ENCODE measurements around the gene LBH.
A peak's percentile ranks its signal among the peaks of the same experiment; 100 is the strongest.

LBH gene

GRCh38 chr2:30231212-30231995 is at the start of gene LBH:
Gene LBH (plus strand): TSS chr2:30231534. CDS start chr2:30231739, 205 bp downstream.
- peak; percentile 90 for DNase-seq

DNA sequence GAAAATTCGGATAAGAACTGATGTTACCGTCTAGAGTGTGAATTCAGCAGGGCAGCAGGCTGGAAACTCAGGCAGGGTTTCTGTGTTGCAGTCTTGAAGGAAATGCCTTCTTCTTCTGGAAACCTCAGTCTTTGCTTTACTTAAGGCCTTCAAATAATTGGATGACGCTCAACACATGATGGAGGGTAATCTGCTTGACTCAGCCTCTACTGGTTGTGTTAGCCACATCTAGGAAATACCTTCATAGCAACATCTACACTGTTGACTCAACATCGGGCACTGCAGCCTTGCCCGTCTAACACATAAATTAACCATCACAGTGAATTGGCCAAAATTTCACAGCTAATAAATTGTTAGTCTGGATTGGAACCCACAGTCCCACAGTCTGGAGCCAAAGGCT is 47.3 kb upstream of the LBH start:
- no peak for DNase-seq

- no peak for DNase-seq
These were observed 46.2 kb upstream of the LBH start for GRCh38 chr2:30185178-30185577.

DNA sequence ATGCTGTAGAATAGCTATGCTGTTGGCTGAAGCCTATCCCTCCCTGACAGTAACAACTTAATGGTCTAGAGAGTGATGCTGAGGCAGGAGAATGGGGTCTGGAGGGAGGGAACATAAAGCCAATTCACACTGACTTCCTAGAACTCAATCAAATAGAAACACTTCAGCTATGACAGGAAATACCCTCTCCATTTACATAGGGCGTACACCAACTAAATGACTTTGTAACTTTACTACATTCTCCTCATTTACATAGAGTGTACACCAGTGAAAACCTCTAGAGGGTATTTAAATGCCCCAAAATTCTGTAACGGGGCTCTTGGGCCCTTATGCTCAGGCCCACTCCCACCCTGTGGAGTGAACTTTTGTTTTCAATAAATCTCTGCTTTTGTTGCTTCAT is 43.0 kb upstream of the LBH start:
- no peak for DNase-seq

DNA sequence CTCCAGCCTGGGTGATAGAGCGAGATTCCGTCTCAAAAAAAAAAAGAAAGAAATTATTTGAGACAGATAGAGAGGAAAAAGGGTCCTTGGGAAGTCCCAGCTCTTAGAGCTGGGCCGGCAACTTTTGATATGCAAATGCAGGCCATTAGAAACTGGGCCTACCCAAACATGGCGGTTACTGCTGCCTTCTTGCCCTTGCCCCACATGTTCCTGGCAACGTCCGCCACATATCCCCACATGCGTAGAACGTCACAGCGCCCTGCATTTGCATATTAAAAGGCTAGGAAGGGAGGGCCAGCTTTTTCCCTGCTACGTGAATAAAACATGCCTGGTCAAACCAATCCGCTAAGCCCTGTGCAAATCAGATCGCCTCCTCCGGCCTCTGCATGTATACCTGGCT is 40.7 kb upstream of the LBH start:
- no peak for DNase-seq

DNA sequence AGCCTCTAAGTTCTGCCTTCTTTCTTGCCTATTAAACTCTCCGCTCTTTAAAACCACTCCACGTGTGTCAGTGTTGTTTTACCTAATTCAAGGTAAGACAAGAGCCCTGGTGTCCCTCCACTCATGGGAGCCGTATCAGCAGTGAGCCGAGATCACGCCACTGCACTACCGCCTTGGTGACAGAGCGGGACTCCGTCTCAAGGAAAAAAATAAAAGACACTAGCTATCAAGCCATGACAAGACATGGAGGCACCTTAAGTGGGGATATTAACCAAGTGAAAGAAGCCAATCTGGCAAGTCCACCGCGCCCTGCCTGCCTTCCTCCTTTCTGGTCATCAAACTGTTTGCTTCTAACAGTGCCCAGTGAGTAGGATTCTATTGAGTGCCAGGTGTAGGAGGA is 40.2 kb upstream of the LBH start:
- DNase-seq: no peak

DNA sequence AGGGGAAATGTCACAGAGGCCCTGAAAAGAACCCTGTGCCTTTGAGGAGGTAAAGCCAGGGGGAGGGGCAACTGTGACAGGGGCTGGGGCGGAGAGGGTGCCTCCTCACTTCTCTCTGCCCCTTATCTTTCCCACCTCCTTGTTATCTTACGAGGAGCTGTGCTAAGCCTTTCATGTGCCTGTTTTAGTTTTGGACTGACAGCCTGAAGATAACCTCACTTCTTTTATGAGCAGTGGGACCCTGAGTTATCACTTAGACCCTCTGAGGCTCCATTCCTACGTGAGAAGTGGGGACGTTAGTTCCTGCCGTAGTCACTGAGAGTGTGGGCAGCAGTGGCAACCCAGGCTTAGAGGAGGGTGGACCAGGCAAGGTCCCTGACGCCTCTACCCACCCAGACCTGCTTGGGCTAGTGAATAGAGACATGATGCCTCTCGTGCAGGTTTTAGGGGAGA is 39.5 kb upstream of the LBH start:
- DNase-seq: no peak

DNA sequence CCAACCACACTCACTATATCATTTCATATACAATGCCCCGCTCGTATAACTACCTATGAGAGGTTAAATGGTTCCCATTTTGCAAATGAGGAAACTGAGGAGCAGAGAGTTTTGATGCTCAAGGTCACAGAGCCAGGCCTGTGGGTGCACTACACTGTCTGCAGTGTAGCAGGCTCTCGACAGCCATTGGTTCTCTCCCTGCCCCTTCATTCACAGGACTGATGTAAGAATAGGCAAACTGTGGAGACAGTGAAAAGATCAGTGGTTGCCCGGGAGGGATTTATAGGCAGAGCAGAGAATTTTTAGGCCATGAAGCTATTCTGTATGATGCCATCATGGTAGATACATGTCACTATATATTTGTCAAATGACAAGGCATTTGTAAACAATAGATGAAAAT is 39.0 kb upstream of the LBH start:
- DNase-seq: no peak

DNA sequence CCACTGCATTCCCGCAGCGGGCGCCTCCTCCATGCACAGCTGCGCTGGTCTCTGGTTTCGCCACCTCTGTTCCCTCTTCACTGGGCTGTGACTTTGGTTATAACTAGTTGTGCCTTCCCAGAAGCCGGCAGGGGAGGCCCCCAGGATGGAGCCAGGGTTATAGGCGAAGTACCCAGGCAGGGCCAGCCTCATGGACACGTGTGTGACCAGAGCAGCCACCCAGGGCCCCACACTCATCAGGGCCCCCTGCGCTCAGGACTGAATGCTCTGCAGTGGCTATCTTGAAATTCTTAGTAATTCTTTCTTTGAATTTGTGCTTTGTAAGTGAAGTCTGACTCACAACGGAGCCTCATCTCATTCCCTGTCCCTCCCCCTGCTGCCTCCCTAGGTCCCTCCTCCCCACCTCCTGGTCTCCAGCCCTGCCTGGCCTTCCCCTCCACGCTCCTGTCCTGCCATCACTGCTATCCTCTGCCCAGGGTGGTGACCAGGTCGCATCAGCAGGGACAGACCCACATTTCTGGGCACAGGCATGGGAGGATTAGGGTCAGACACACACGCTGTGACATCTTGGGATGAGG is 38.1 kb upstream of the LBH start:
- DNase-seq: no peak

- DNase-seq: no peak
These were observed 36.9 kb upstream of the LBH start for GRCh38 chr2:30194421-30194820.

DNA sequence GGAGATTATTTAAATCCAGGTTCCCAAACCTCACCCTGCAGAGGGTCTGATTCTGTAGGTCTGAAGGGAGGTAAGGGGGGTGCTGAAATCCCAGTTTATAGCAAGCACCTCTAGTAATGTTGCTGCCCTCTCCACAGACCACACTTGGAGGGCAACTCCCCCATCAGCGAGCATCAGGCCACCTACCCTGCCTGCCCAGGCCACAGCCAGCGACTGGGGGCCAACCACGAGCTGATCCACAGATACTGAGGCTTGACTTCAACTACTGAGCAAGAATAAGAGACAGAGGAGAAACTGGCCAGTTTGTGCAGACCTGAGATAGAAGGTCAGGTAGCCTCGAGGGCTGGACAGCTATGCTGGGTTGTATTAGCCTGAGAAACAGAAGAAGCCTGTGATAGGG is 36.3 kb upstream of the LBH start:
- DNase-seq: no peak

- no peak for DNase-seq
These were observed 33.7 kb upstream of the LBH start for GRCh38 chr2:30197570-30198192.

DNA sequence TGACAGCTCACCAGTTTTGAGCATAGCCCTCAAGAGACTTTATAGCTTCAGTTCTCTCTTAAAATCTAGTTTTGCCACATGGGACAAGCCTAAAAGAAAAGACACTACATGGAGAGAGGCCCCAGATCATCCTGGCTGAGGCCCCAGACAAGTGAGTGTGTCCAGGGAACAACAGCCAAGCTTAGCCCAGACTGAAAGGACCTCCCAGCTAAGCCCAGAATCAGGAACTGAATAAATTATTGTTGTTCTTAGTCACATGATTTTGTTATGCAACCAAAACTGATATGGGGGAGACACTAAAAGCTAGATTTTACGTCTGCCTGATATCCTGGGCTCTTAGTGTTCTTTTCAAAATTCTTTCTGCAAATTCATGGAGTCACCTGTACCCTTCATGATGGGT is 29.3 kb upstream of the LBH start:
- DNase-seq: no peak

DNA sequence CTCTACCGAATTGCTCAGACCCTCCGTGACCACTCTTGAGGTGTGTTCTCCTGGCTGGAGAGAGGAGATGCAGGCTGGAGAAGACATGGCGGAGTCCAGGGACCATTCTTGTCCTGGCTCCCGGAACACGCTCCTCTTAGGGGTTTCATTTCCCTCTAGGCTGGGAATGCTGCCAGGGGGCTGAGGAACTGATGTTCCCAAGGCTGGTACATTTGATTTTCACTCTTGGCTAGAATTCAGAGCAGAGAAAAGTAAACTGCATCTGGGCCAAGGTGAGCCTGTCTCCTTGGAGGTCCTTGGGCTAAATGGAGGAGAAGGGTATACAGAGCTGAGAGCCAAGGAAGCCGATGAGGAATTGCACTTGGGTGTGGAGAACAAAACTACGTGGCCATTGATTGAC is 28.2 kb upstream of the LBH start:
- DNase-seq: no peak

GRCh38 chr2:30204281-30204680 is 27.1 kb upstream of the LBH start:
- DNase-seq: no peak

- DNase-seq: no peak
These were observed 25.9 kb upstream of the LBH start for GRCh38 chr2:30205456-30205855.

GRCh38 chr2:30206461-30207430 is 24.6 kb upstream of the LBH start:
- no peak for DNase-seq

GRCh38 chr2:30208453-30208852 is 22.9 kb upstream of the LBH start:
- peak; percentile 50 for DNase-seq

GRCh38 chr2:30209227-30209626 is 22.1 kb upstream of the LBH start:
- no peak for DNase-seq

DNA sequence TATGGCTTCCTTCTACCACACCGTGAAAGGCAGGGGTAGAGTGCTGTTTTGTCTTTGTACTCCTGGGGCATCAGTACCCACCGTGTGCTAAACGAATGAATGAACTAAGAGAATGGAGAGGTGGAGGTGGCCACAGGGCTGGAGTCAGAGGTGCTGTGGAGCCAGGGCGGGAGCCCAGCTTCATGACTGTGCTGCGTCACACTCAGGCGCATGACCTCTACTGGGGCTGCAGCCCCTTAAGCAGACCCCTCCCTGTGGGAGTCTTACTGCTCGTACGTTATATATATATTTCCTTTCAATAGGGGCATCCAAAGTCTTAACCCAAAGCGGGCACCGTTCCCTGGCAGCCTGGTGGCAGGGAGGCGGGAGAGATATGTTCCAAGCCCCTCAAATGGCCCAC is 18.0 kb upstream of the LBH start:
- no peak for DNase-seq

DNA sequence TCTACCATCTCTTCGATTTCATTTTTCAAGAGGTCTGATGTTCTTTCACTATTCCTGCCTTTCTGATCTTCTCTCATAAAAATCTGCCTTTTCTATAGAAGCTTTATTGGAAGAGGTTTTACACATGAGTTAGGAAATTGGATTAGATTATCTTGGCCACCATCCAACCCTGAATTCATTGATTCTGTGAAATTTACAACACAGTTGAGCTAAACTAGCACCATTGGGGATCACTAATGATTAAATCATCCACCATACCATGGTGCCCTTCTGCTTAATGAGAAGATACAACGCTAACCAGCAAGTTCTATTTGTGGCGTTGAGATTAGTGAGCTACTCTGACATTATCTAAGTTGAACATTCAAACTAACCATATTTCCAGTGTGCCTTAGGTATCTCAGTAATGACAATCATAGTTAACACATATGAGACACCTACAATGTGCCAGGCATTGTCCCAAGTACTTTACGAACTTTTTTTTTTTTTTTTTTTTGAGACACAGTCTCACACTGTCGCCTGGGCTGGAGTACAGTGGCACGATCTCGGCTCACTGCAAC is 17.3 kb upstream of the LBH start:
- no peak for DNase-seq

- DNase-seq: no peak
These were observed 15.2 kb upstream of the LBH start for GRCh38 chr2:30216157-30216556.

Data from activated CD4-positive, alpha-beta T cell treated with anti-CD3 and anti-CD28 coated beads for 48 hours (primary cell).